NCI-H2171 (cell line): ENCODE measurements around the gene DGKH.
"Not testable (repeated sequence)": the region's sequence is repeated elsewhere in the genome, so short reads cannot be mapped to it uniquely, and the experiment has no call there.

Source experiments
- DNase-seq: peaks from one replicate; lab custom pipeline; 2025; lab: John Stamatoyannopoulos, UW

Gene DGKH

GRCh38 chr13:42225051-42225450 lies 176.6 kb downstream of the DGKH start:
- DNase-seq: no peak

GRCh38 chr13:42226759-42227158 lies 178.3 kb downstream of the DGKH start:
- not testable (repeated sequence) for DNase-seq

GRCh38 chr13:42228527-42228926 lies 180.1 kb downstream of the DGKH start:
- no peak for DNase-seq

- no peak for DNase-seq
Measured at GRCh38 chr13:42229287-42229686, 180.8 kb downstream of the DGKH start.

GRCh38 chr13:42232671-42233070 lies 184.2 kb downstream of the DGKH start:
- no peak for DNase-seq

- DNase-seq: no peak
Measured at GRCh38 chr13:42233726-42234125, 185.3 kb downstream of the DGKH start.

- no peak for DNase-seq
Measured at GRCh38 chr13:42239161-42239560, 190.7 kb downstream of the DGKH start.

- no peak for DNase-seq
Measured at GRCh38 chr13:42239644-42240043, 191.2 kb downstream of the DGKH start.

- no peak for DNase-seq
Measured at GRCh38 chr13:42246541-42246940, 198.1 kb downstream of the DGKH start.

GRCh38 chr13:42247883-42248282 lies 199.4 kb downstream of the DGKH start:
- no peak for DNase-seq

GRCh38 chr13:42255886-42256285 lies 207.4 kb downstream of the DGKH start:
- DNase-seq: no peak

- DNase-seq: peak; percentile 69
Measured at GRCh38 chr13:42258747-42259146, 210.3 kb downstream of the DGKH start.

GRCh38 chr13:42259515-42259914 lies 211.1 kb downstream of the DGKH start:
- DNase-seq: no peak

GRCh38 chr13:42260903-42261654 lies 212.6 kb downstream of the DGKH start:
- no peak for DNase-seq

GRCh38 chr13:42266473-42266872 lies 218.0 kb downstream of the DGKH start:
- DNase-seq: no peak

GRCh38 chr13:42270160-42270856 lies 221.9 kb downstream of the DGKH start:
- no peak for DNase-seq

- no peak for DNase-seq
Measured at GRCh38 chr13:42270857-42271215, 222.4 kb downstream of the DGKH start.

GRCh38 chr13:42271337-42272114 lies 223.1 kb downstream of the DGKH start:
- peak; percentile 82 for DNase-seq

- DNase-seq: peak; percentile 21
Measured at GRCh38 chr13:42272115-42272803, 223.8 kb downstream of the DGKH start, which contains the start of gene AKAP11. AKAP11 (plus strand) TSS chr13:42272152; CDS start chr13:42286349, 14,197 bp downstream.

GRCh38 chr13:42272804-42273175 lies 224.3 kb downstream of the DGKH start:
- DNase-seq: no peak

- no peak for DNase-seq
Measured at GRCh38 chr13:42274386-42275097, 226.1 kb downstream of the DGKH start.

GRCh38 chr13:42275098-42275471 lies 226.6 kb downstream of the DGKH start:
- DNase-seq: no peak
